DOHH2 (cell line): Measurements from ENCODE around the gene ITGA1.

ENCODE experiments used
- H3F3A ChIP-seq: fragments of 200-600 bp; sonication (generic), shearing (Covaris generic); 2 replicates; pipeline ENCODE4 v1.6.0; 2016; ENCODE audit warnings: antibody characterized with exemption, mild to moderate bottlenecking; ENCODE audit not compliant: control insufficient read depth, insufficient read depth
- H3K27ac ChIP-seq: fragments of 200-600 bp; sonication (generic); 2 replicates; pipeline ENCODE4 v1.5.1; 2014; ENCODE audit warnings: low read depth, mild to moderate bottlenecking, low read length, moderate library complexity
- H3K27me3 ChIP-seq: fragments of 200-600 bp; sonication (generic); 2 replicates; pipeline ENCODE4 v1.6.1; 2014; ENCODE audit warnings: mild to moderate bottlenecking, low read length, mixed read lengths; ENCODE audit not compliant: control insufficient read depth
- H3K36me3 ChIP-seq: fragments of 200-600 bp; sonication (generic); 2 replicates; pipeline ENCODE4 v1.6.1; 2014; ENCODE audit warnings: mild to moderate bottlenecking, low read length, moderate library complexity, mixed read lengths; ENCODE audit not compliant: control insufficient read depth
- H3K4me1 ChIP-seq: fragments of 200-600 bp; sonication (generic); 2 replicates; pipeline ENCODE4 v1.6.1; 2014; ENCODE audit warnings: mild to moderate bottlenecking, low read length, mixed read lengths; ENCODE audit not compliant: control insufficient read depth
- H3K4me2 ChIP-seq: fragments of 200-600 bp; sonication (generic); 2 replicates; pipeline ENCODE4 v1.6.0; 2014; ENCODE audit warnings: mild to moderate bottlenecking, low read length, moderate library complexity
- H3K4me3 ChIP-seq: fragments of 200-600 bp; sonication (generic); 2 replicates; pipeline ENCODE4 v1.5.1; 2014; ENCODE audit warnings: mild to moderate bottlenecking, low read length, mixed read lengths
- H3K79me2 ChIP-seq: fragments of 200-600 bp; sonication (generic); 2 replicates; pipeline ENCODE4 v1.6.1; 2014; ENCODE audit warnings: mild to moderate bottlenecking, low read length, mixed read lengths; ENCODE audit not compliant: control insufficient read depth
- H3K9me2 ChIP-seq: fragments of 200-600 bp; sonication (generic); replicated peaks from 2 replicates; pipeline ENCODE4 v1.6.1; 2014; ENCODE audit warnings: mild to moderate bottlenecking, low read length, mixed read lengths; ENCODE audit not compliant: control insufficient read depth
- H3K9me3 ChIP-seq: fragments of 200-600 bp; sonication (generic); 2 replicates; pipeline ENCODE4 v1.6.1; 2014; ENCODE audit warnings: antibody characterized with exemption, low read length, mixed read lengths; ENCODE audit not compliant: control insufficient read depth, insufficient read depth
- H4K20me1 ChIP-seq: fragments of 200-600 bp; sonication (generic); 2 replicates; pipeline ENCODE4 v1.6.0; 2014; ENCODE audit warnings: low read depth, mild to moderate bottlenecking, antibody characterized with exemption, low read length, moderate library complexity; ENCODE audit not compliant: control insufficient read depth, insufficient read depth
- CTCF ChIP-seq: fragments of 200-600 bp; sonication (generic); IDR thresholded peaks from one replicate; pipeline ENCODE4 v1.5.1; 2014; ENCODE audit warnings: antibody characterized with exemption, mild to moderate bottlenecking, low read depth, low read length; ENCODE audit not compliant: poor library complexity, severe bottlenecking
- EZH2phosphoT487 ChIP-seq: fragments of 200-600 bp; sonication (generic); IDR thresholded peaks from 2 replicates; pipeline ENCODE4 v1.6.1; 2017; ENCODE audit warnings: borderline replicate concordance, mild to moderate bottlenecking, antibody characterized with exemption, low read length, moderate library complexity, mixed read lengths

ITGA1 gene

GRCh38 chr5:52799983-52800393, 12.3 kb downstream of the ITGA1 start:
- Histone ChIP-seq H3K79me2 (peaks cover 53% of the 10 kb centered on the region), H3K27me3 (no peaks in the 10 kb centered on the region), H3K36me3 (peaks cover 35% of the 10 kb centered on the region), H3K4me2 (peak overlapping the region; percentile 90), H3K9me2 (no peaks in the 10 kb centered on the region), H3K9me3 (no peaks in the 10 kb centered on the region), H3K4me3 (peak overlapping the region; percentile 88), H3F3A (no peaks in the 10 kb centered on the region), H3K27ac (peak overlapping the region; percentile 78), H3K4me1 (peaks cover 38% of the 10 kb centered on the region), H4K20me1 (0 out of 2 replicates have a peak, but pooled peaks cover 5% of the 10 kb centered on the region)
- TF ChIP-seq EZH2phosphoT487 (no peak), CTCF (no peak)

- H3K27ac ChIP-seq: peak overlapping the region; percentile 78
- H4K20me1 ChIP-seq: 0 out of 2 replicates have a peak, but pooled peaks cover 5% of the 10 kb centered on the region
- no peaks in the 10 kb centered on the region for H3K27me3 ChIP-seq
- H3K9me2 ChIP-seq: no peaks in the 10 kb centered on the region
- H3F3A ChIP-seq: no peaks in the 10 kb centered on the region; the same call in 1 of the 2 replicates
- TF ChIP-seq CTCF (no peak), EZH2phosphoT487 (no peak)
- peaks cover 35% of the 10 kb centered on the region for H3K36me3 ChIP-seq
- H3K4me3 ChIP-seq: peak overlapping the region; percentile 88
- peaks cover 53% of the 10 kb centered on the region for H3K79me2 ChIP-seq
- no peaks in the 10 kb centered on the region for H3K9me3 ChIP-seq
- peak overlapping the region; percentile 90 for H3K4me2 ChIP-seq
- peaks cover 38% of the 10 kb centered on the region for H3K4me1 ChIP-seq
These were observed 12.9 kb downstream of the ITGA1 start for GRCh38 chr5:52800394-52801213.

- peaks cover 53% of the 10 kb centered on the region for H3K79me2 ChIP-seq
- no peak for TF ChIP-seq EZH2phosphoT487
- TF ChIP-seq CTCF: no peak
- peak overlapping the region; percentile 88 for H3K4me3 ChIP-seq
- H3K27me3 ChIP-seq: no peaks in the 10 kb centered on the region
- peaks cover 38% of the 10 kb centered on the region for H3K4me1 ChIP-seq
- 0 out of 2 replicates have a peak, but pooled peaks cover 5% of the 10 kb centered on the region for H4K20me1 ChIP-seq
- no peaks in the 10 kb centered on the region; the same call in 1 of the 2 replicates for H3F3A ChIP-seq
- H3K9me3 ChIP-seq: no peaks in the 10 kb centered on the region
- H3K36me3 ChIP-seq: peaks cover 35% of the 10 kb centered on the region
- no peak overlapping the region for H3K27ac ChIP-seq
- H3K9me2 ChIP-seq: no peaks in the 10 kb centered on the region
- H3K4me2 ChIP-seq: peak overlapping the region; percentile 90
These were observed 13.6 kb downstream of the ITGA1 start for GRCh38 chr5:52801329-52801728.
